Vagina (tissue), 2 donors: ENCODE results near the gene MT1E.

Experiments used
- POLR2AphosphoS5 ChIP-seq, 2 donors: sonication (generic); formaldehyde crosslinking; IDR thresholded peaks; one replicate each; pipeline ENCODE4 v1.9.0; 2017; ENCODE audit warnings: antibody characterized with exemption in 2 of 2, mild to moderate bottlenecking in 2 of 2, low read depth in 1 of 2; ENCODE audit not compliant: insufficient read depth in 1 of 2
- TF ChIP-seq, protein P1 (sequence below), 3 experiments: fragments of 450-650 bp in 2 of 3; fragments of 200-600 bp in 1 of 3; sonication (generic) in 1 of 3; IDR thresholded peaks; one replicate each; pipeline ENCODE4 v1.5.1; 2017 to 2019; ENCODE audit warnings: antibody characterized with exemption in 3 of 3, mild to moderate bottlenecking in 2 of 3, moderate library complexity in 2 of 3

DNA sequence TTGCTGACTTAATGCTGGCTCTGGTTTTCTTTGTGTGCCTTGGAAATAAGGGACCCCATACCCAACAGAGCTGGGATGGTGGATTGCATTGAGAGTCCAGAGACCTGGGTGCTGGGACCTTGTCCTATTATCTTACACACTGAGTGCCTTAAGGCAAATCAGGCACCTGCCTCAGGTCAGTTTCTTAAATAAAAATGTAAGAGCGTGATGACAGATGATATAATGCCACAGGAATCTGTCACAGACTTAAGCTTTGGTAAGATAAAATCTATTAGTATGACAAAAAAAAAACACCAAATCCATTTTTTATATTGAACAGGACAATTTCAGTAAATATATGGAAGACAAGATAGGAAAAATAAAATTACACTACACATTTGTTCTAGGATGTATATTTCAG, 14.5 kb downstream of the MT1E start:
- TF ChIP-seq, protein P1, sequence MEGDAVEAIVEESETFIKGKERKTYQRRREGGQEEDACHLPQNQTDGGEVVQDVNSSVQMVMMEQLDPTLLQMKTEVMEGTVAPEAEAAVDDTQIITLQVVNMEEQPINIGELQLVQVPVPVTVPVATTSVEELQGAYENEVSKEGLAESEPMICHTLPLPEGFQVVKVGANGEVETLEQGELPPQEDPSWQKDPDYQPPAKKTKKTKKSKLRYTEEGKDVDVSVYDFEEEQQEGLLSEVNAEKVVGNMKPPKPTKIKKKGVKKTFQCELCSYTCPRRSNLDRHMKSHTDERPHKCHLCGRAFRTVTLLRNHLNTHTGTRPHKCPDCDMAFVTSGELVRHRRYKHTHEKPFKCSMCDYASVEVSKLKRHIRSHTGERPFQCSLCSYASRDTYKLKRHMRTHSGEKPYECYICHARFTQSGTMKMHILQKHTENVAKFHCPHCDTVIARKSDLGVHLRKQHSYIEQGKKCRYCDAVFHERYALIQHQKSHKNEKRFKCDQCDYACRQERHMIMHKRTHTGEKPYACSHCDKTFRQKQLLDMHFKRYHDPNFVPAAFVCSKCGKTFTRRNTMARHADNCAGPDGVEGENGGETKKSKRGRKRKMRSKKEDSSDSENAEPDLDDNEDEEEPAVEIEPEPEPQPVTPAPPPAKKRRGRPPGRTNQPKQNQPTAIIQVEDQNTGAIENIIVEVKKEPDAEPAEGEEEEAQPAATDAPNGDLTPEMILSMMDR (IDR thresholded peaks at IDR 0.05), result no peak
- no peak for TF ChIP-seq POLR2AphosphoS5 (IDR thresholded peaks at IDR 0.05; ENCODE audit: insufficient read depth in 1 of 2, low read depth in 1 of 2)
